Ovary (tissue), 9 donors: ENCODE data around the gene DEDD2. TPM values are rescaled to one million over a fixed set of nuclear protein-coding genes. Genes with fewer than 3 reads are reported as not detected.

Experiments
- DNase-seq, 5 donors: peaks; one replicate each; pipeline ENCODE4 v3.0.0-alpha.2; 2019 to 2020
- H3K27ac ChIP-seq, 2 donors: fragments of 200-600 bp; one replicate each; pipeline versions ENCODE4 v1.5.1 to v1.8.0; 2019 to 2022
- H3K27me3 ChIP-seq: fragments of 200-600 bp; one replicate; pipeline ENCODE4 v1.8.0; 2022
- H3K36me3 ChIP-seq: fragments of 200-600 bp; sonication (generic); one replicate; pipeline ENCODE4 v1.5.1; 2019
- H3K4me1 ChIP-seq: one replicate; pipeline ENCODE4 v1.8.1; 2013; ENCODE audit warnings: mild to moderate bottlenecking, moderate library complexity; ENCODE audit not compliant: insufficient read depth
- H3K4me3 ChIP-seq: fragments of 200-600 bp; sonication (generic); one replicate; pipeline ENCODE4 v1.5.1; 2017
- H3K9me3 ChIP-seq, 2 donors: fragments of 200-600 bp in 1 of 2; sonication (generic) in 1 of 2; one replicate each; pipeline versions ENCODE4 v1.5.1 to v1.8.1; 2013 to 2019; ENCODE audit warnings: mild to moderate bottlenecking in 1 of 2, moderate library complexity in 1 of 2
- EP300 ChIP-seq: sonication (generic); formaldehyde crosslinking; IDR thresholded peaks from one replicate; pipeline ENCODE4 v1.6.1; 2017; ENCODE audit warnings: antibody characterized with exemption
- POLR2A ChIP-seq: fragments of 450-650 bp; IDR thresholded peaks from one replicate; pipeline ENCODE4 v1.6.1; 2017; ENCODE audit warnings: antibody characterized with exemption, mild to moderate bottlenecking, moderate library complexity
- WGBS, 3 donors: extraction: QIAGEN DNeasy Blood & Tissue Kit in 1 of 3; methylation state at CpG; one replicate each; pipeline versions ENCODE4 v1.1.5 to v1.1.7; 2013 to 2017; 5-methylcytosine and 5-hydroxymethylcytosine counted together
- intact Hi-C, 4 donors: fragments of 100-400 bp; cut with DNase I; formaldehyde crosslinking; loops; one replicate each; pipeline versions ENCODE4 v1.11.0 to v1.15.1; 2022 to 2023
- polyA plus RNA-seq, 2 donors: library from polyadenylated mRNA; stranded (reverse); fragments of 200-250 nt in 1 of 2; fragments of 350-450 nt in 1 of 2; fragmentation: Illumina TruSeq in 1 of 2; extraction: RNeasy Lipid Tissue Mini Kit (QIAGEN cat#74804) in 1 of 2; gene quantifications; one replicate each; pipeline ENCODE4 v1.2.3, GENCODE V29; 2013 to 2014
- total RNA-seq, 7 donors: library from RNA; depleted of rRNA in 2 of 7; stranded (reverse); fragments of >200 nt in 2 of 7; fragmentation: NEBNext Ultra II Directional in 3 of 7; extraction: Animal tissue kit (Norgen Biotek cat#: 25700) in 3 of 7; gene quantifications; one replicate each; pipeline versions ENCODE4 v1.1.0 to v1.2.4, GENCODE V29; 2016 to 2023
- TF ChIP-seq, protein P1 (sequence below), 3 donors: fragments of 450-650 bp in 2 of 3; fragments of 200-600 bp in 1 of 3; IDR thresholded peaks; one replicate each; pipeline versions ENCODE4 v1.5.1 to v1.8.0; 2016 to 2022; ENCODE audit warnings: antibody characterized with exemption in 3 of 3, mild to moderate bottlenecking in 1 of 3
- donor health status: DM: no; HTN: no; CAD: no; lungs with moderate emphysema.
- donor health status: DM: no; HTN: no; CAD: no.
- donor health status: Bipolar disorder and iron deficiency.
- donor health status: DM: yes; HTN: yes; CAD: no.
- donor health status: DM: no; HTN: no; CAD: no.
- donor health status: DM: yes; HTN: yes; CAD: no.

Gene DEDD2
- total and polyA plus RNA-seq, 9 donors, result 8.3 to 36.8 (median 25.1) TPM

DNA sequence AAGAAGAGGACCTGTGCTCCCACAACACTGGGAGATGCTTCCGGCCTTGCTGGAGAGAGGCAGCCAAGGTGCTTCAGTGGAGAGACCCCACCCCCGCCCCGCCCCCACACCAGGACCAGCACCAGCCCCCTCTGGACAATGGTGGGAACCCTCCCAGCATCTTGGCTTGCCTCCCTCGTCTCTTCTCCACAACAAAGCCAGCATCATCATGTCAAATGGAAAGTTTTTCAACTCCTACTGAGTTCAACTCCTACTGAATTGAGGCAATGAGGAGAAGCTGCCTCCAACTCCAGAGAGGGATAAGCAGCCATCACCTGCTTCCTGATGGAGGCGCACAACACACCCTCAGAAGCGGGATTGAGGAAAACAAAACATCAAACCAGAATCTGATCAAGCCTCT, 12.8 kb downstream of the DEDD2 start:
- Histone ChIP-seq H3K36me3 (no peaks in the 10 kb centered on the region), H3K27ac (no peak overlapping the region), H3K4me1 (no peaks in the 10 kb centered on the region), H3K4me3 (no peak overlapping the region), H3K27me3 (no peaks in the 10 kb centered on the region), H3K9me3 (no peaks in the 10 kb centered on the region)
- WGBS, 3 donors, result 83 to 85% (median 84%) methylated on average over 6 of the region's 6 CpGs
- DNase-seq, result no peak
- no peak for TF ChIP-seq EP300
- TF ChIP-seq, protein P1, sequence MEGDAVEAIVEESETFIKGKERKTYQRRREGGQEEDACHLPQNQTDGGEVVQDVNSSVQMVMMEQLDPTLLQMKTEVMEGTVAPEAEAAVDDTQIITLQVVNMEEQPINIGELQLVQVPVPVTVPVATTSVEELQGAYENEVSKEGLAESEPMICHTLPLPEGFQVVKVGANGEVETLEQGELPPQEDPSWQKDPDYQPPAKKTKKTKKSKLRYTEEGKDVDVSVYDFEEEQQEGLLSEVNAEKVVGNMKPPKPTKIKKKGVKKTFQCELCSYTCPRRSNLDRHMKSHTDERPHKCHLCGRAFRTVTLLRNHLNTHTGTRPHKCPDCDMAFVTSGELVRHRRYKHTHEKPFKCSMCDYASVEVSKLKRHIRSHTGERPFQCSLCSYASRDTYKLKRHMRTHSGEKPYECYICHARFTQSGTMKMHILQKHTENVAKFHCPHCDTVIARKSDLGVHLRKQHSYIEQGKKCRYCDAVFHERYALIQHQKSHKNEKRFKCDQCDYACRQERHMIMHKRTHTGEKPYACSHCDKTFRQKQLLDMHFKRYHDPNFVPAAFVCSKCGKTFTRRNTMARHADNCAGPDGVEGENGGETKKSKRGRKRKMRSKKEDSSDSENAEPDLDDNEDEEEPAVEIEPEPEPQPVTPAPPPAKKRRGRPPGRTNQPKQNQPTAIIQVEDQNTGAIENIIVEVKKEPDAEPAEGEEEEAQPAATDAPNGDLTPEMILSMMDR (IDR thresholded peaks at IDR 0.05), result no peak
- intact Hi-C loops, result no loop called here

DNA sequence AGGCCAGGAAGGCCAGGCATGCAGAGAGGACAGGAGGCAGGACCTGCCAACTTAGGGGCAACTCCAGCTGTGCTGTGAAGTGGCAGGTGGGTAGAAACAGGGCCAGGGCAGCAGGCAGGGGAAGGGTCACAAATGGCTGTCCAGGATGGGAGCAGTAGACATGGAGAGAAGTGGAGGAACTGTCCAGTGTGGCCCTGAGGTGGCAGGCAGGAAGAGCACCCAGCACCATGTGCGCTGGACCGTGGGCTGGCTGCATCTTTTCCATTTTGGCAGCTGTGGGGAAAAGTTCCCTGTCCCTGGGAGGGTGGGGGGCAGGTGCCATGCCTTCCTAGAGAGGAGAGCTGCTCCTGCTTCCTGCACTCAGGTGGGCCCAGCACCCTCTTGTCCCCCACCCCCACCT, 13.8 kb downstream of the DEDD2 start:
- no peaks in the 10 kb centered on the region for H3K4me1 ChIP-seq
- H3K36me3 ChIP-seq, result no peaks in the 10 kb centered on the region
- 87 to 95% (median 88%) methylated on average over 2 of the region's 2 CpGs for WGBS, 3 donors
- H3K27ac ChIP-seq, result no peak overlapping the region
- H3K27me3 ChIP-seq, result no peaks in the 10 kb centered on the region
- H3K9me3 ChIP-seq, result no peaks in the 10 kb centered on the region
- TF ChIP-seq, protein P1 (IDR thresholded peaks at IDR 0.05), result no peak
- no peak for TF ChIP-seq EP300
- TF ChIP-seq POLR2A, result no peak
- no peak overlapping the region for H3K4me3 ChIP-seq
- intact Hi-C loops, result no loop called here
- DNase-seq, result no peak

DNA sequence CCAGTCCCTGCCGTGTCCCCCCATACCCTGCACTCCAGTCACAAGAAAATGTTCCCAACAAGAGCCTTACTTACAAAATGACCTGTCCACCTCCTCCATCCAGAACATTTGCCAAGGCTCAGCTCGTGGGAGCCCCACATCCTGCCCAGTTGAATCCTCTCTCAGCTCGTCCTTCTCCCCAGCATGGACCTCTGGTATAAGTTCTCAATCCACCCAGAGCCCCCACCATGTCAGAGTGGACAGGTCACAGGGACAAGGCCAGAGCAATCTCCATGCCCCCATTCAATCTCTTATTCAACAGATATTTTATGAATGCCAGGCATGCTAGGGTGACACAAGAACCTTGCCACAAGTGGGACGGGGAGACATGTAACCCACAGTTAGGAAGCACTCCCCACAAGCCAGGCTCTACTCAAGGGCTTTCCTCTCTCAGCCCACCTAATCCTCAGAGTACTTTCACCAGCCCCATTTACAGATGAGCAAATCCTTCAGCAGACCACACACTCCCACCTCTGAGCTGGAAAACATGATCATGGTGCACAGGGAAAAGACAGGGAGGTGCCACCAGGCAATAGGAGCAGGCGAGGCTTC, 15.1 kb downstream of the DEDD2 start:
- intact Hi-C loops, result no loop called here
- TF ChIP-seq POLR2A, result no peak
- no peak for TF ChIP-seq EP300
- TF ChIP-seq, protein P1 (IDR thresholded peaks at IDR 0.05), result no peak
- no peaks in the 10 kb centered on the region for H3K36me3 ChIP-seq
- H3K4me1 ChIP-seq, result no peaks in the 10 kb centered on the region
- no peak overlapping the region for H3K4me3 ChIP-seq
- 78 to 82% (median 78%) methylated on average over 5 of the region's 5 CpGs for WGBS, 3 donors
- no peaks in the 10 kb centered on the region for H3K27me3 ChIP-seq
- no peak for DNase-seq
- no peak overlapping the region for H3K27ac ChIP-seq
- H3K9me3 ChIP-seq, result no peaks in the 10 kb centered on the region

DNA sequence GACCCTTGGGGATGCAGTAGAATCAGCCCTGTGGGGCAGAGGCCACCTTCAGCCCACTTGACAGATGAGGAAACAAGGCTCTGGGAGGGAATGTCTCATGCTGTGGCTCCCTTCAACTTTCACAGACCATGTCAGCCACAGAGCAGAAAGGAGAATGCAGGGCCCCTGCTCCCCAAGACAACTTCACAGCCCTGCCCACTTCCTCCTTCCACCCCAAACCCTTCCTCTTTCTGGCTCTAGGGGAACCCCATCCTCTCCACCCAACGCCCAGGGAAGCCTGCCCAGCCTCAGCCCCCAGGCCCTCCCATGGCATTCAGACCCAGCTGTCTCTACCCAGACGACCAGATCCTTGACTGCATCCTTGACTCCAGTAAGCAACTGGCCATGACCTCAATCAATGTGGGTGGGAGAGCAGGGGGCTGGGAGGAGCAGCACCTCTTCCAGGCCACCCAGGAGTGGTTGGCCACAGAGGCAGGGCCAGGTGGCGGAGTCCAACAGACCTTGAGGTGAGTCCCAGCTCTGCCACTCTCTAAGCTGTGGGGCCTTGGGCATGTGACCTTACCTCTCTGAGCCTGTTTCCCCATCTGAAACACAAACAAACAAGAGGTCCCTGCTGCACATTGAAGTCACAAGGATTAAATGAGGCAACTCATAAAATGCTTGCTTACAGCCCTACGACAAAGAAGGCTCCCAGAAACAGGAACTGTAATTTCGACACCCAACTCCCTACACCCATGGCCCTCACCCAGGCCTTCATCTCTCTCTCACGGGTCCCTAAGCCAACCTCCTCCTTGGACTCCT, 15.8 kb downstream of the DEDD2 start:
- DNase-seq, result no peak
- intact Hi-C loops, result no loop called here
- no peaks in the 10 kb centered on the region for H3K36me3 ChIP-seq

More for the DNA sequence above, 15.8 kb downstream of the DEDD2 start:
- Histone ChIP-seq H3K27ac (no peak overlapping the region), H3K27me3 (no peaks in the 10 kb centered on the region), H3K4me3 (no peak overlapping the region), H3K4me1 (no peaks in the 10 kb centered on the region), H3K9me3 (no peaks in the 10 kb centered on the region)
- WGBS, 3 donors, result 48 to 57% (median 53%) methylated on average over 6 of the region's 6 CpGs
- TF ChIP-seq, protein P1 (IDR thresholded peaks at IDR 0.05), result no peak
- TF ChIP-seq EP300, result no peak
- no peak for TF ChIP-seq POLR2A
